Measurements from ENCODE around the gene UBAP2L.

GRCh38 chr1:154304664-154305337, 84.0 kb downstream of the UBAP2L start:
- TF ChIP-seq FOXP2 (optimal IDR thresholded peaks at IDR 0.05; ENCODE audit: borderline replicate concordance, extremely low read depth, extremely low read length, insufficient read depth) (no peak), POLR2AphosphoS5 (IDR thresholded peaks at IDR 0.05; ENCODE audit: low read depth, low read length) (no peak), TAF1 (IDR thresholded peaks at IDR 0.05; ENCODE audit: borderline replicate concordance, insufficient read depth, low read length) (no peak), REST (IDR thresholded peaks at IDR 0.05; ENCODE audit: insufficient read depth in 1 of 2, low read depth in 2 of 2, low read length in 2 of 2) (no peak), SIN3A (IDR thresholded peaks at IDR 0.05; ENCODE audit: borderline replicate concordance, insufficient read depth, low read length) (no peak)

All from PFSK-1 (cell line).